K562 (cell line): ENCODE data around the gene FRYL. TPM values are rescaled to one million over a fixed set of nuclear protein-coding genes. Genes with fewer than 3 reads are reported as not detected.
A peak's percentile ranks its signal among the peaks of the same experiment; 100 is the strongest.

Source experiments
- CBFA2T3 ChIP-seq: fragments of 450-650 bp; IDR thresholded peaks from 2 replicates; pipeline ENCODE4 v1.6.1; 2017
- CEBPZ ChIP-seq: fragments of 150-350 bp; IDR thresholded peaks from 2 replicates; pipeline ENCODE4 v1.6.1; 2014; ENCODE audit warnings: low read depth, mild to moderate bottlenecking, low read length, borderline replicate concordance
- DPF2 ChIP-seq: fragments of 450-650 bp; IDR thresholded peaks from 2 replicates; pipeline ENCODE4 v1.6.1; 2016
- E2F6 ChIP-seq, 2 experiments: IDR thresholded peaks; 2 replicates each; pipeline ENCODE4 v1.6.1; 2011; ENCODE audit warnings: borderline replicate concordance in 1 of 2, control low read depth in 1 of 2, low read depth in 1 of 2, low read length in 1 of 2, mild to moderate bottlenecking in 1 of 2, mixed read lengths in 1 of 2, moderate library complexity in 1 of 2; ENCODE audit not compliant: insufficient read depth in 1 of 2, insufficient read length in 1 of 2, poor library complexity in 1 of 2, severe bottlenecking in 1 of 2; ENCODE audit errors: extremely low read depth in 1 of 2
- GATA2 ChIP-seq: sonication (generic); formaldehyde crosslinking; IDR thresholded peaks from 2 replicates; pipeline ENCODE4 v1.4.0; 2020; ENCODE audit warnings: mild to moderate bottlenecking, missing genetic modification reagents
- GATAD2B ChIP-seq: fragments of 450-650 bp; IDR thresholded peaks from 2 replicates; pipeline ENCODE4 v1.6.1; 2017; ENCODE audit warnings: mild to moderate bottlenecking, borderline replicate concordance
- NONO ChIP-seq, 2 experiments: fragments of 200-400 bp in 1 of 2; fragments of 450-650 bp in 1 of 2; formaldehyde crosslinking in 1 of 2; IDR thresholded peaks; 2 replicates each; pipeline ENCODE4 v1.6.1; 2017; ENCODE audit warnings: low read depth in 2 of 2, mild to moderate bottlenecking in 2 of 2, moderate library complexity in 2 of 2, low read length in 1 of 2
- PHF8 ChIP-seq: fragments of 200-600 bp; sonication (generic); IDR thresholded peaks from 2 replicates; pipeline ENCODE4 v1.6.1; 2012; ENCODE audit warnings: mixed run types, mild to moderate bottlenecking, inconsistent platforms, low read length, moderate library complexity, borderline replicate concordance
- PKNOX1 ChIP-seq: fragments of 450-650 bp; IDR thresholded peaks from 2 replicates; pipeline ENCODE4 v1.6.1; 2016
- POLR2G ChIP-seq: fragments of 200-400 bp; formaldehyde crosslinking; IDR thresholded peaks from 2 replicates; pipeline ENCODE4 v1.6.1; 2017; ENCODE audit warnings: low read depth, mild to moderate bottlenecking, antibody characterized with exemption, low read length, moderate library complexity
- SAFB ChIP-seq: fragments of 200-400 bp; formaldehyde crosslinking; IDR thresholded peaks from 2 replicates; pipeline ENCODE4 v1.6.1; 2017; ENCODE audit warnings: low read depth, low read length, borderline replicate concordance
- SRSF1 ChIP-seq: fragments of 200-400 bp; formaldehyde crosslinking; IDR thresholded peaks from 2 replicates; pipeline ENCODE4 v1.6.1; 2017; ENCODE audit warnings: mild to moderate bottlenecking, low read depth, low read length, moderate library complexity
- TEAD1 ChIP-seq, 2 experiments: fragments of 450-650 bp in 1 of 2; sonication (generic) in 1 of 2; formaldehyde crosslinking; IDR thresholded peaks; 2 replicates each; pipeline versions ENCODE4 v1.4.0 to v1.8.0; 2020 to 2022; ENCODE audit warnings: mild to moderate bottlenecking in 2 of 2, missing genetic modification reagents in 1 of 2
- ZBTB17 ChIP-seq: fragments of 450-650 bp; formaldehyde crosslinking; IDR thresholded peaks from 2 replicates; pipeline ENCODE4 v1.4.0; 2020; ENCODE audit warnings: mild to moderate bottlenecking
- ZBTB43 ChIP-seq: sonication (generic); formaldehyde crosslinking; IDR thresholded peaks from 2 replicates; pipeline ENCODE4 v1.8.0; 2023; ENCODE audit warnings: mild to moderate bottlenecking, missing genetic modification reagents
- ZBTB7A ChIP-seq: IDR thresholded peaks from 2 replicates; pipeline ENCODE4 v1.6.1; 2011; ENCODE audit warnings: low read depth, mild to moderate bottlenecking, low read length, moderate library complexity, borderline replicate concordance; ENCODE audit not compliant: control insufficient read depth
- ZNF395 ChIP-seq: fragments of 200-800 bp; sonication (Bioruptor generic); IDR thresholded peaks from 2 replicates; pipeline ENCODE4 v1.6.1; 2017; ENCODE audit warnings: missing genetic modification characterization, missing compliant biosample characterization
- polyA plus RNA-seq, 8 experiments: library from polyadenylated mRNA; depleted of rRNA in 4 of 8; stranded (reverse) in 5 of 8; unstranded in 3 of 8; fragments of >200 nt; fragmentation: Nextera tagmentation in 2 of 8; fragmentation: Illumina TruSeq in 1 of 8; extraction: Ambion mirVana in 2 of 8; extraction: Trizol in 1 of 8; gene quantifications; 2 replicates each; pipeline versions ENCODE4 v1.2.1 to v1.2.3, GENCODE V29; 2011 to 2014; ENCODE audit warnings: inconsistent platforms in 1 of 8, missing spikeins in 1 of 8
- total RNA-seq, 7 experiments: library from RNA; depleted of rRNA in 6 of 7; stranded (reverse); fragments of >200 nt in 6 of 7; fragmentation: Illumina TruSeq in 2 of 7; extraction: Trizol in 2 of 7; gene quantifications; 2 replicates each; pipeline versions ENCODE4 v1.2.1 to v1.2.3, GENCODE V29; 2011 to 2021; ENCODE audit warnings: low replicate concordance in 1 of 7

FRYL gene
- total and polyA plus RNA-seq, 9 of the 15 experiments (the other 6 are each of a cell fraction or from before 2014, with no cell fraction given), result 7.2 to 34.9 (median 15.9) TPM

- TF ChIP-seq SRSF1, result no peak
- 0 out of 2 replicates have a peak, but pooled peaks have one; percentile 20 for TF ChIP-seq ZBTB43 (CRISPR knock-in tag)
- peak in 1 of 2 experiments; percentile 14; a peak in 1 of 4 replicates for TF ChIP-seq TEAD1 (CRISPR knock-in tag; IDR thresholded peaks at IDR 0.05)
- TF ChIP-seq E2F6 (IDR thresholded peaks at IDR 0.05; ENCODE audit: borderline replicate concordance in 1 of 2, extremely low read depth in 1 of 2, insufficient read depth in 1 of 2, insufficient read length in 1 of 2, low read depth in 1 of 2, low read length in 1 of 2, poor library complexity in 1 of 2, severe bottlenecking in 1 of 2), result peak; percentile 78 to 92
- no peak for TF ChIP-seq SAFB
- TF ChIP-seq POLR2G, result peak; percentile 72
- TF ChIP-seq ZBTB7A, result peak; percentile 69; the same call in 1 of the 2 replicates
- 0 out of 2 replicates have a peak, but pooled peaks have one; percentile 35 for TF ChIP-seq GATAD2B
- peak; percentile 70 for TF ChIP-seq CBFA2T3
- TF ChIP-seq ZNF395 (CRISPR knock-in tag), result 0 out of 2 replicates have a peak, but pooled peaks have one; percentile 47
- TF ChIP-seq NONO (IDR thresholded peaks at IDR 0.05; ENCODE audit: low read depth in 2 of 2, low read length in 1 of 2), result peak in 1 of 2 experiments; percentile 39; a peak in 1 of 4 replicates
- no peak for TF ChIP-seq GATA2 (CRISPR knock-in tag)
- TF ChIP-seq ZBTB17 (CRISPR knock-in tag), result 0 out of 2 replicates have a peak, but pooled peaks have one; percentile 32
- TF ChIP-seq PKNOX1, result peak; percentile 58; the same call in 1 of the 2 replicates
- TF ChIP-seq CEBPZ, result no peak
- TF ChIP-seq DPF2, result no peak; the same call in 1 of the 2 replicates
- peak; percentile 59; the same call in 1 of the 2 replicates for TF ChIP-seq PHF8
These were observed 296.9 kb downstream of the FRYL start, which contains the start of gene SLC10A4 (continued) for GRCh38 chr4:48483006-48483776.
